Liver (tissue), 9 donors: ENCODE data around the gene ELOF1. TPM values are rescaled to one million over a fixed set of nuclear protein-coding genes. Genes with fewer than 3 reads are reported as not detected.

Experiments
- DNase-seq: peaks from one replicate; pipeline ENCODE4 v3.0.0-alpha.2; 2017; ENCODE audit warnings: low spot score
- H3K27ac ChIP-seq, 2 donors: one replicate each; pipeline ENCODE4 v1.7.0; 2013; ENCODE audit warnings: inconsistent platforms in 2 of 2, low read length in 2 of 2, control low read depth in 1 of 2, low read depth in 1 of 2, mild to moderate bottlenecking in 1 of 2
- H3K27me3 ChIP-seq, 4 donors: one replicate each; pipeline versions ENCODE4 v1.6.1 to v1.7.0; 2013; ENCODE audit warnings: low read length in 3 of 4, inconsistent platforms in 1 of 4, mild to moderate bottlenecking in 1 of 4, moderate library complexity in 1 of 4; ENCODE audit not compliant: control insufficient read depth in 4 of 4, insufficient read depth in 4 of 4
- H3K36me3 ChIP-seq, 4 donors: one replicate each; pipeline versions ENCODE4 v1.6.1 to v1.7.0; 2013; ENCODE audit warnings: low read length in 3 of 4, mild to moderate bottlenecking in 3 of 4, low read depth in 1 of 4, moderate library complexity in 1 of 4; ENCODE audit not compliant: control insufficient read depth in 4 of 4, insufficient read depth in 3 of 4
- H3K4me1 ChIP-seq, 4 donors: one replicate each; pipeline versions ENCODE4 v1.6.1 to v1.7.0; 2013; ENCODE audit warnings: low read length in 3 of 4, mild to moderate bottlenecking in 3 of 4, moderate library complexity in 1 of 4; ENCODE audit not compliant: control insufficient read depth in 4 of 4, insufficient read depth in 4 of 4
- H3K4me3 ChIP-seq, 3 donors: one replicate each; pipeline versions ENCODE4 v1.6.1 to v1.7.0; 2013; ENCODE audit warnings: low read length in 3 of 3, control low read depth in 1 of 3, low read depth in 1 of 3, mild to moderate bottlenecking in 1 of 3
- H3K9ac ChIP-seq, 2 donors: one replicate each; pipeline ENCODE4 v1.7.0; 2013; ENCODE audit warnings: low read length in 2 of 2, mild to moderate bottlenecking in 2 of 2, moderate library complexity in 2 of 2, control low read depth in 1 of 2, low read depth in 1 of 2
- H3K9me3 ChIP-seq, 4 donors: one replicate each; pipeline versions ENCODE4 v1.6.1 to v1.7.0; 2013; ENCODE audit warnings: low read length in 3 of 4; ENCODE audit not compliant: control insufficient read depth in 4 of 4
- ATF3 ChIP-seq: IDR thresholded peaks from 2 replicates; pipeline ENCODE4 v1.6.1; 2016; ENCODE audit warnings: antibody characterized with exemption
- CTCF ChIP-seq: fragments of 150-350 bp; IDR thresholded peaks from 2 replicates; pipeline ENCODE4 v1.5.1; 2017; ENCODE audit warnings: improper control_type of control experiment, low read depth, low read length; ENCODE audit not compliant: missing input control
- EGR1 ChIP-seq, 2 donors: IDR thresholded peaks; 2 replicates each; pipeline ENCODE4 v1.6.1; 2016 to 2018; ENCODE audit warnings: antibody characterized with exemption in 2 of 2, low read depth in 2 of 2
- FOXA1 ChIP-seq: IDR thresholded peaks from 2 replicates; pipeline ENCODE4 v1.6.1; 2016; ENCODE audit warnings: antibody characterized with exemption
- FOXA2 ChIP-seq: IDR thresholded peaks from 2 replicates; pipeline ENCODE4 v1.6.1; 2016; ENCODE audit warnings: antibody characterized with exemption
- GABPA ChIP-seq, 2 donors: IDR thresholded peaks in 1 of 2; conservative IDR thresholded peaks in 1 of 2; 2 replicates each; pipeline ENCODE4 v1.6.1; 2016; ENCODE audit warnings: antibody characterized with exemption in 2 of 2, mild to moderate bottlenecking in 1 of 2, moderate library complexity in 1 of 2
- HNF4A ChIP-seq, 2 donors: conservative IDR thresholded peaks; 2 replicates each; pipeline ENCODE4 v1.6.1; 2016; ENCODE audit warnings: antibody characterized with exemption in 2 of 2, mild to moderate bottlenecking in 2 of 2
- HNF4G ChIP-seq: IDR thresholded peaks from 2 replicates; pipeline ENCODE4 v1.6.1; 2016; ENCODE audit warnings: antibody characterized with exemption
- JUND ChIP-seq, 2 donors: IDR thresholded peaks; 2 replicates each; pipeline ENCODE4 v1.6.1; 2016; ENCODE audit warnings: antibody characterized with exemption in 2 of 2
- NR2F2 ChIP-seq: IDR thresholded peaks from 2 replicates; pipeline ENCODE4 v1.6.1; 2016; ENCODE audit warnings: antibody characterized with exemption
- REST ChIP-seq: IDR thresholded peaks from 2 replicates; pipeline ENCODE4 v1.6.1; 2016; ENCODE audit warnings: antibody characterized with exemption, mild to moderate bottlenecking
- RXRA ChIP-seq, 2 donors: IDR thresholded peaks; 2 replicates each; pipeline ENCODE4 v1.6.1; 2017 to 2018; ENCODE audit warnings: antibody characterized with exemption in 2 of 2, mild to moderate bottlenecking in 1 of 2
- SP1 ChIP-seq: IDR thresholded peaks from 2 replicates; pipeline ENCODE4 v1.6.1; 2018; ENCODE audit warnings: antibody characterized with exemption, mild to moderate bottlenecking
- TAF1 ChIP-seq: conservative IDR thresholded peaks from 2 replicates; pipeline ENCODE4 v1.6.1; 2016; ENCODE audit warnings: antibody characterized with exemption, mild to moderate bottlenecking
- ZBTB33 ChIP-seq: IDR thresholded peaks from 2 replicates; pipeline ENCODE4 v1.6.1; 2016; ENCODE audit warnings: antibody characterized with exemption
- WGBS: extraction: QIAGEN DNeasy Blood & Tissue Kit; methylation state at CpG from one replicate; pipeline ENCODE4 v1.1.7; 2013; 5-methylcytosine and 5-hydroxymethylcytosine counted together
- polyA plus RNA-seq, 2 donors: library from polyadenylated mRNA; stranded (reverse) in 1 of 2; unstranded in 1 of 2; fragments of 200-250 nt in 1 of 2; fragments of >200 nt in 1 of 2; fragmentation: Nextera tagmentation in 1 of 2; extraction: Ambion mirVana in 1 of 2; gene quantifications; one replicate each; pipeline versions ENCODE4 v1.2.1 to v1.2.3, GENCODE V29; 2013 to 2015
- total RNA-seq, 2 donors: library from RNA; depleted of rRNA; stranded (reverse); fragments of >200 nt; gene quantifications; one replicate each; pipeline ENCODE4 v1.2.3, GENCODE V29; 2014
- TF ChIP-seq, protein P1 (sequence below): IDR thresholded peaks from 2 replicates; pipeline ENCODE4 v1.6.1; 2016; ENCODE audit warnings: antibody characterized with exemption
- donor health status: healthy.
- donor health status: healthy.
- donor health status: healthy.
- donor health status: healthy.
- donor health status: healthy.

ELOF1 gene
- total and polyA plus RNA-seq, 4 donors = 11.1 to 37.9 (median 24.0) TPM

DNA sequence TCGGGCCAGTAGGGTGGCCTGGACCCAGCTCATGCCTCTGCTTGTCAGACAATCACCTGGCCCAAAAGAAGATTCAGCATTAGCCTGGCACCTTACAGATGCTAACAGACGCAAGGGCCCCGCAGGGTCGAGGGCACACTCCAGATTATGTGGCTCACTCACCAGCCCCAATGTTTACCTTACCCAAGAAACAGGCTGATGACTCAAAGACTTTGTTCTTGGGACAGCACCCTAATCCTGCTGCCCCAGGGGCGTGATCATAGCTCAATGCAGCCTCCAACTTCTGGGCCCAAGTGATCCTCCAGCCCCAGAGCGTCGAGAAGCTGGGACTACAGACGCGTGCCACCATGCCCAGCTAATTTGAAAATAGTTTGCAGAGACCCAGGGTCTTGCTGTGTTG, 39.9 kb downstream of the ELOF1 start:
- peaks cover 0 to 21% (median 2%) of the 10 kb centered on the region in 4 donors for H3K36me3 ChIP-seq
- H3K27me3 ChIP-seq = no peaks in the 10 kb centered on the region
- H3K4me1 ChIP-seq = no peaks in the 10 kb centered on the region
- no peaks in the 10 kb centered on the region for H3K9me3 ChIP-seq
- WGBS = 97% methylated on average over 9 of the region's 9 CpGs
- TF ChIP-seq ZBTB33 (no peak), HNF4A (conservative IDR thresholded peaks at IDR 0.05) (no peak), FOXA2 (no peak), EGR1 (IDR thresholded peaks at IDR 0.05; ENCODE audit: low read depth in 2 of 2) (no peak), TAF1 (no peak), GABPA (IDR thresholded peaks at IDR 0.05 in 1 of 2, conservative IDR thresholded peaks at IDR 0.05 in 1 of 2) (no peak), SP1 (no peak), ATF3 (no peak), REST (no peak), HNF4G (no peak), CTCF (no peak), FOXA1 (no peak), RXRA (IDR thresholded peaks at IDR 0.05) (no peak)
- TF ChIP-seq, protein P1, sequence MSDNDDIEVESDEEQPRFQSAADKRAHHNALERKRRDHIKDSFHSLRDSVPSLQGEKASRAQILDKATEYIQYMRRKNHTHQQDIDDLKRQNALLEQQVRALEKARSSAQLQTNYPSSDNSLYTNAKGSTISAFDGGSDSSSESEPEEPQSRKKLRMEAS = no peak
- H3K4me3 ChIP-seq = no peak overlapping the region
- no peak overlapping the region for H3K27ac ChIP-seq
- no peak overlapping the region for H3K9ac ChIP-seq
- no peak for DNase-seq

GRCh38 chr19:11513946-11514345, 45.1 kb downstream of the ELOF1 start:
- Histone ChIP-seq H3K9me3 (no peaks in the 10 kb centered on the region), H3K4me3 (no peak overlapping the region), H3K36me3 (peaks cover 3 to 42% (median 4%) of the 10 kb centered on the region in 4 donors), H3K27me3 (no peaks in the 10 kb centered on the region), H3K4me1 (no peaks in the 10 kb centered on the region), H3K9ac (no peak overlapping the region), H3K27ac (no peak overlapping the region)
- TF ChIP-seq FOXA2 (no peak), EGR1 (IDR thresholded peaks at IDR 0.05; ENCODE audit: low read depth in 2 of 2) (no peak), REST (no peak), NR2F2 (no peak), JUND (IDR thresholded peaks at IDR 0.05) (no peak), FOXA1 (no peak)
- TF ChIP-seq, protein P1 = no peak
- no peak for DNase-seq
- WGBS = 97% methylated on average over 20 of the region's 20 CpGs
